Stimulated activated CD8-positive, alpha-beta memory T cell treated with anti-CD3 and anti-CD28 coated beads, Interleukin-12 subunit alpha, Interleukin-12 subunit beta, amount 100 ng/mL, for 4 hours (primary cell): ENCODE measurements around the gene BTBD8.
"Not testable (repeated sequence)": the region's sequence is repeated elsewhere in the genome, so short reads cannot be mapped to it uniquely, and the experiment has no call there.

Source experiments
- DNase-seq: peaks from one replicate; pipeline ENCODE4 v3.0.0-alpha.2; 2020; ENCODE audit warnings: low read depth

Gene BTBD8

DNA sequence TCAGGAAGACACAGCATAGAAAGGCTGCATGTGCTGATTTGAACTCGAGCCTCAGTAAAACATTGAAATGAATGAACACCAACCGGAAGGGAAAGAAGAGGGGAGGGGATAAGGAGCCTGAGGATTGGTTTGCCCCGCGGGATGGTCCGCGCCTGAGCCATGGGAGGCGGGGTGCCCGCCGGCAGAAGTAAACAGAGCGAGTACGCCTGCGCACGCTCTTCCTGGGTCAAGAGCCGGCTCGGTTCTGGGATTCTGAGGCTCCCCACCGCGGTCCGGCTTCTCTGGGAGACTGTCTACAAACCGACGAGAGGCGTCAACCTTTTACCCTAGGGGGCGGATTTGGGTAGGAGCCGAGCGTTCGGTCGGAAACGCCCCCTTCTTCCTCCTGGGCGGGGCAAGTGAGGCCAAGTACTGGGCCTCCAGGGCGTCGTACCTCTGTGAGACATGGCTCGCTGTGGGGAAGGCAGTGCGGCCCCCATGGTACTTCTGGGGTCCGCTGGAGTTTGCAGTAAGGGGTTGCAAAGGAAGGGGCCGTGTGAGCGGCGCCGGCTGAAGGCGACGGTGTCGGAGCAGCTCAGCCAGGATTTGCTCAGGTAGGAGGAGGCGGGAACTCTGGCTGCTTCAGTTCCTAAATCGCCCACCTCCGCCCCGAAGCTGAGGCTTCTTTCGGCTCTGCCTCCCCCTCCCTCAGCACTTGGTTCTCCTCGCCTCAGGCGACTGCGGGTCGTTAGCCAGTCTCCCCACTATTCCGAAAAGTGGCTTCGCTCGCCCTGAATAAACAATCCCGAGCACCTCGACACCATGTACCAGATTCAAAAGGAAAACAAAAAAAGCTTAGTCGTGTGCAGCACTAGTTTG, at the start of gene BTBD8:
Gene BTBD8 (plus strand): TSS at position 218 of the 858 bp plus-strand sequence. CDS start 227 bp downstream, at position 445.
- DNase-seq, result peak; percentile 74

DNA sequence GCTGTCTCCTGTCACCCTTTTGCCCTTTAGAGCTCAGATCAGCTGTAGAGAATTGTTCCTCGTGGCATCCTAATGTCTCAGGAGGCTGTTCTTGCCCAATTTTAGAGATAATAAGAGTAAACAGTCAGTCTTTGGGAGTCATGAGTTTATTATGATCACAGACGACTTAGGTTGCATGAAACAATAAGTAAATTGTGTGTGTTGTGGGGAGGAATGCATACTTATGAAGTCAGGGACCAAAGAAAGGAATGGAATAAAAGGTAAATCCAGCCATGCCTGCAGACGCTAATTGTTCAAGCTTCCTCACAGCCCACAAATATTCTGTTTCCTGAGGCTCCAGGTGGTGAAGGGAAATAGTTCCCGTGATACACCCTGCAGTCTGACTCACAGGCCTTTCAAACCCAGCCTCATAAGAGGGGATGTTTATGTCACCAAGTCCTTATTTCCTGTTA, 49.5 kb upstream of the BTBD8 start:
- DNase-seq, result no peak

DNA sequence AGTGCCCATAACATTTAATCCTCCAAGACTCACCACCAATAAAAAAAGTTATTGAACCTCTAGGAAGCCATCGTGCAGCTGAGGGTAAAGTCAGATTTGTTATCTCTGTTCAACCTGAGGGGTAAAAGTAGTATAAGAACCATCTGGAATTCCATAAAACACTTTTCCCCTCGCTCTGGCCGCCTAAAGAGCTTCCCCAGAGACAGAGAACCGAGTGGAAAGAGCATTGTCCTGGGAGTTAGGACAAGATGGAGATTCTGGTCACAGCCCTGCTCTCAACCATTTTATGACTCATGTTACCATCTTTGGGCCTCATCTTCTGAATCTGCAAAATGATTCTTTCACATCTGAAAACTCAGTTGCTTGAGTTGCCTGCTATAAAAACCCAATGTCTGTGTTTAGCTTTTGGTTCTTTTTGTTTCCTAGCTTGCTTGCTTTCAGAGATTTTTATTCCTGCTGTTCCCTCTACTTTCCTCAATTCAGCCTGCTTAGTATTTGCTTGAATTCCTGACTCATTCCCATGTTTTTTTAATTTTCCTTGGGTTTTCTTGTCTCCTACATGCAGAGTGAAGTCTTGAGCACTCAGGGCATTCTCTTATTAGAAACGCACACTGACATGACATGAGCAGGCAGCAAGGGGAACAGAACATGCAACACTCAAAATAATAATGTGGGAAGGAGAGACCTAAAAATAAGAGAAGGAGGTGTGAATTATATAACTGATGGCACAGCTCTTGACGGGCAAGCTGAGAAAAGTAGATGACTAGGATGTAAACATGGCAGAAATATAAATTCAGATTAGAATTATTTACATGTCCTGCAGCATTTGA, 48.6 kb upstream of the BTBD8 start:
- DNase-seq, result no peak

DNA sequence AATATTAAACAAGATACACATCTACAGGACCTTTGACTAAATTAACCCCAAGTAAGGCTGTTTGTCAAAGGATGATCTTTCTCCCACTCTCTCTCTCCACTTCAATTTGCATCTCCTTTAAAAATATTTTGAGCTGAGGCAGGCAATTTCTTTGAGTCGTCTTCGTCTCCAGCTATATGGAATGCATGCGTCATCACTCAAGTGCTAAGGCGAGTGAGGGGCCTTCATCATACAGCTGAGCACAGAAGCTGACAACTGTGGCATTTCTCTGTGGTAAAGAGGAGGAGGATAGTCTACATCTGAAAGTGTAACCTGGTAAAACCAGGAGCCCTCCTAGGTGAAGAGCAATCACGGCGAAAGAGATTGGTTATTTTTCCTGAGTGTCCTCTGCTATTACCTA, 42.7 kb upstream of the BTBD8 start:
- DNase-seq, result no peak

DNA sequence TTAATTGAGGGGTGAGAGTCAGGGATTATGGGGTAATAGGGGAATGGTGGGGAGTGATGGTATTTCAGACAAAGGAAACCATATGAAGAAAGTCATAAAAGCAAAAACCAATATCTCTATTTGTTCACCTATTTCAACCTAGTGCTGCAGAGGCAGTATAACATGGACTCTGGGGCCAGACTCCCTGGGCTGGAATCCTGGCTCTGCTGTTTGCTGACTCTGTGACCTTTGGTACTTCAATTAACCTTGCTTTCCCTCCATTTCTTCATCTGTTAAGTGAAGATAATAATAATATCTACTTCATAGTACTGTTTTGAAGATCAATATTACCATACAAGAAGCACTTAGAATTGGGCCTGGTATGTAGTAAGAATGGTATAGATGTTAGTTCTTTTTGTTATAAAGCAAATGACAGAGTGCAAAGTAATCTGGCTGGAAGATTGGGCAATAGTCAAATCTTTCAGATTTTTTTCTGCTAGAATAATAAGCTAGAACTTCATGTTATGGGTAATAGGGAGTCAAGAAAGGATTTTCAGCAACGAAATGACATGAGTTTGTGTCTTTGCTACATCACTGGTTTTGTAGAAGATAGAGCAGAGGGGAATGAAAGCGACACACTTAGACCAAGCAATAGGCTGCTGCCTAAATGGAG, 41.3 kb upstream of the BTBD8 start:
- no peak for DNase-seq

DNA sequence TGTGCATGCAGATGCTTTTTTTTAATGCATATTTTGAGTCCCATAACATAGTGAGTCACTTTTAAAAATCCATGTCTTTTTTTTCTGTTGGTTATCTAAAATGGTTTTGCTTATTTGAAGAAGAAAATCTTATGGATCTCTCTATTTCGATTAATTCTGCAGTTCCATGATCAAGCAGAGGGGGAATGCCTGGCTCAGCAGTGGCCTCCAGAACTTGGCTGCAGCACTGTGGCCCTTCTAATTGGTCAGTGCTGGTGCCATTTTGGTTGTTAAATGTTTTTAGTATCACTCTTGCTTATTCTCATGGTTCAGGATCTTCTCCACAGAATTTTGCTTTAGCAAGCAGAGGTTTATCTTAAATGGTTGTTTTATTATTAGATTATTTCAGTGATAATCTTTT, 39.2 kb upstream of the BTBD8 start:
- DNase-seq, result no peak

DNA sequence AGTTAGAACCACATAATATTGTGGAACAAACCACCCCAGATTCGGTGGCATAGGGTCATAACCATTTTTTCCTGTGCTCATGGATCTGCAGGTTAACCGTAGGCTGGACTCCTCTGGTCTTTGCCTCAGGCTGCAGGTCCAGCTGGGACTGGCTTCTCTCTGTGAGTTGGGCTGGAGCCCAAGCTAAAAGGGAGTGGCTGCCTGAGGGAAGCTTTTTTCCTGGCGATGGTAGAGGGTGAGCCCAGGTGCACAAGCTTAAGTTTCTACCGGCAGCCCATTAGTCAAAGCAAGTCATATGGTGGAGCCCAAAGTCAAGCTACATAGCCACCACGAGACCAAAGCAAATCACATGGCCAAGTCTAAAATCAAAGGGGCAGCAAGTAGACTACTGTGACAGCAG, 36.5 kb upstream of the BTBD8 start:
- no peak for DNase-seq

DNA sequence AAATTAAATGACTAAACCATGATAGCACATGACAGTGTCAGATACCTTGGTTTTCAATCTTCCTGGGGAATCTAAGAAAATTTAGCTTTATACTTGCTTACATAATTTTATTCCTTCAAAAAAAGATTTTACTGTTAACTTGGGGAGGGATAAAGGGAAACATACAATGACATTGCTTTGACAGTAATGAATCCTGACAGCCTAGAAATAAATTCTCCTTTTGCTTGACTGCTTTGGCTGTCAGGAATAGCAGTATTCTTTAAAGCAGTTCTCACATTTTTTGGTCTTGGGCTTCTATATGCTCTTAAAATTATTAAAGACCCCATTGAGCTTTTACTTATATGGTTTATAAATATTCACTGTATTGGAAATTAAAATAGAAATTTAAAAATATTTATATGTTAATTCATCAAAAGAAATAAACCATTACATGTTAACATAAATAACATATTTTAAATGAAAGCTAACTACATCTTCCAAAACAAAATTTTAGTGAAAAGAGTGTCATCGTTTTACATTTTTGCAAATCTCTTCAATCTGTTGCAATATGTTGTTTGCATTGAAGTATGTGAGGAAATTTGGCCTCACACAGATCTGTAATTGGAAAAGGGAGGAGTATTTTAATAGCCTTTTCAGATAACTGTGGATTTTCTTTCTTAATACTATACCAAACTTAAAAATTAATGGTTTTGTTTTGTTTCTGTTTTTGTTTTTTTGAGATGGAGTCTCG, 34.2 kb upstream of the BTBD8 start:
- DNase-seq, result no peak

DNA sequence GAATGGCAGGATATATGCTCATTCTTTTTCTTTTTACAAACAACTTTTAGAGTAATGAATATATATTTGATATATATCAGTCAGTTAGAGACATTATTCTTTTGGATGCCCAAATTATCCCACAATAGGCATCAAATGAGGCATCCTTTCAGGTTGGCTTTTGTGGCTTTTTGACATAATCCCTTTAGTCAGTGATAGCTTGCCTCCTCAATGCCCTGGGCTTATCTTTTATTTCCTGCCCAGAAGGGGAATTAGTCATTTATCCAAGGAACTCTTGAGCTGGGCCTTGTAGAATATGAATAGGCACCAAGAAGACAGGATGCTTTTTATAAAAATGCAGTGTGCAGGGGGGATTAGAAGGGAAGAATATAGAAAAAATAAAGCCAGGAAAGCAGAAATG, 28.2 kb upstream of the BTBD8 start:
- no peak for DNase-seq

DNA sequence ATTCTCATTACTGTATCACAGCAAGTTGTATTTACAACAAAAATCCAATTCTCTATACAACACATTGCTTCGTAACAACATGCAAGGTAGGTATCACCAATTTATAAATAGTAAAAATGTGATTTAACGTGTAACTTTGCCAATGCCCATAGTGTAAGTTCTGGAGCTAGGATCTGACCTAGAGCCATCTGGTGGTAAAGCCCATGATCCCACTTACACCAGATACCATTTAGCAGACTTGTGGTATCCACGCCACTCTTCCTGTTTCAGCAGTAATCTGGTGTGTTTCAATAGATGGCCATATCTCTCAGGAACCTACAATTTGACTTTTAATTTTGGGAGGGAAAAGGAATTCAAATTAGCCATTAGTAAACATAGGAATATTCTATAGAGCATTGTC, 15.1 kb upstream of the BTBD8 start:
- no peak for DNase-seq

DNA sequence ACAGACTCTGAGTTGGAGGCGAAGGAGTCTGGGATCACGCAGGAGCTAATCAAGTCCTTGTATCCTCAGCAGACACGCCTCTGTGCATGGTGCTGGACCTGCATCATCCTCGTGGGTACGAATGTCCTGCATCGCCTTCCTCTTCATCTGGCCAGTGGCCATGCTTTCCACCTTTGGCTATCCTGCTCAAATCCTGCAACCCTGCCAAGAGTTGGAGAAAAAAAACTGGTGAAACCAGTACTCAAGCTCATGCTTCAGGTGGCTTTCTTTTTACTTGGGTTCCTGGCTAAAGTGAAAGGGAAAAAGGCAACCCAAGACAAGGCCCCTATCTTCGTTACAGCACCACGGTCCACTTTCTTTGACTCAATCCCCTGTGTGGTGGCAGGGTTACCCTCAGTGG, 13.8 kb upstream of the BTBD8 start:
- DNase-seq, result no peak

DNA sequence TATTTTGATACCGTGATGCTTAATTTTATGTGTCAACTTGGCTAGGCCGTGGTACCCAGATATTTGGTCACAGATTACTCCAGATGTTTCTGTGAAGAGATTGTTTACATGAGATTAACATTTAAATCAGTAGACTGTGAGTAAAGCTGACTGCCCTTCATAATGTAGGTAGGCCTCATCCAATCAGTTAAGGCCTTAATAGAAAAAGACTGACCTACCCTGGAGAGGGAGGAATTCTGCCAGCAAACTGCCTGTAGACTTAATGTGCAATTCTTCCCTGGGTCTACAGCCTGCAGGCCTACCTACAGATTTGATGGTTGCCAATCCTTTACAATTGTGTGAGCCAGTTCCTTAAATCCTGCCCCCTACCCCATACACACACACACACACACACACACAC, 9.3 kb upstream of the BTBD8 start:
- no peak for DNase-seq

DNA sequence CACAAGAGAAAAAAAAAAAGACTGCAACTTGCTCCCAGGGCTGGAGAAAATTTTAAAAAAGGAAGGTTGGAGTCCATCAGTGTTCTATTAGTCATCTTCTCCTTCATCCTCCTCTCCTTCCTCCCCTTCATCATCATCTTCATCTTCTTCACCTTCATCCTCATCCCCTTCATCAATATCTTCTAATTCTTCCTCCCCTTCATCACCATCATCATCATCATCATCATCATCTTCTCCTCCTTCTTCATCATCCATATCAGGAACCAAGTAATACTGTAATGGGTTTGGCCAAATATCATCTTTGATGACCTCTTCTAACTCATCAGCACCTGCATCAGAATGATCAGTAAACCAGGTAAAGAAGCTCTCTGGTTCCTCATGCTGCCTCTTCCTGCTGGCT, 5.7 kb upstream of the BTBD8 start:
- DNase-seq, result not testable (repeated sequence)

DNA sequence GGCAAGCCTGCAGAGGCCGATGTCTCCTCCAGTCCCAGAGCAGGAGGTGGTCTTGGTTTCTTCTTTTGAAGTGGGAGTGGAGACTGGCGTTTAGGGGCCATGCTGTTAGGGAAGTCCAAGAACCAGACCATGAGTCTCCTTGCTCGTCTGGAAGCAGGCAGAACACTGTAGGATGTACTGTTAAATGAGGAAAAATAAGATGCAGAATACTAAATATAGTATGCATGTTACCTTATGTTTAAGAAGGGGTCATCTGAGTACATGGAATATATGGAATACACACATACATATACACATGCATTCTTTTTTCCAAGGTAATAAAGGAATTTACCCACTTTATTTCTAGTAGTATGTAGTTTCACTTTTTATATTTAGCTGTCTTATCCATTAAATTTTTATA, 4.8 kb upstream of the BTBD8 start, which contains the start of gene SETSIP:
Gene SETSIP (minus strand): TSS at position 101 of the 400 bp plus-strand sequence. CDS start 0 bp downstream, at position 101.
- DNase-seq, result no peak

DNA sequence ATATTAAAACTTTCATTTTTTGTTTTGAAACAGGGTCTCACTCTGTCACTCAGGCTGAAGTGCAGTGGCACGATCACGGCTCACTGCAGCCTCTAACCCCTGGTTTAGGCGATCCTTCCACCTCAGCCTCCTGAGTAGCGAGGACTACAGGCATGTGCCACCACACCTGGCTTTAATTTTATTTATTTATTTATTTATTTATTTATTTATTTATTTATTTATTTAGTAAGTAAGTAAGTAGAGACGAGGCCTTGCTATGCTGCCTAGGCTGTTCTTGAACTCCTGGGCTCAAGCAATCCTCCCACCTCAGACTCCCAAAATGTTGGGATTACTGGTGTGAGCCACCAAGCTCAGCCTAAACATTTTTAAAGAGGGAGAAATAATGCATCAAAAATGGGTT, 3.8 kb upstream of the BTBD8 start:
- no peak for DNase-seq

DNA sequence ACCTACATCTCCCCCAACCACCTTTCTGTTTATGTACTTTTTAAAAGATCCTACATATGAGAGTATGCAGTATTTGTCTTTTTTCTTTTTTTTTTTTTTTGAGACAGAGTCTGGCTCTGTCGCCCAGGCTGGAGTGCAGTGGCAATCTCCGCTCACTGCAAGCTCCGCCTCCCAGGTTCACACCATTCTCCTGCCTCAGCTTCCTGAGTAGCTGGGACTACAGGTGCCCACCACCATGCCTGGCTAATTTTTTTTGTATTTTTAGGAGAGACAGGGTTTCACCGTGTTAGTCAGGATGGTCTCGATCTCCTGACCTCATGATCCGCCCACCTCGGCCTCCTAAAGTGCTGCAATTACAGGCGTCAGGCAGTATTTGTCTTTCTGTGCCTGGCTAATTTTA, 2.1 kb upstream of the BTBD8 start:
- not testable (repeated sequence) for DNase-seq

DNA sequence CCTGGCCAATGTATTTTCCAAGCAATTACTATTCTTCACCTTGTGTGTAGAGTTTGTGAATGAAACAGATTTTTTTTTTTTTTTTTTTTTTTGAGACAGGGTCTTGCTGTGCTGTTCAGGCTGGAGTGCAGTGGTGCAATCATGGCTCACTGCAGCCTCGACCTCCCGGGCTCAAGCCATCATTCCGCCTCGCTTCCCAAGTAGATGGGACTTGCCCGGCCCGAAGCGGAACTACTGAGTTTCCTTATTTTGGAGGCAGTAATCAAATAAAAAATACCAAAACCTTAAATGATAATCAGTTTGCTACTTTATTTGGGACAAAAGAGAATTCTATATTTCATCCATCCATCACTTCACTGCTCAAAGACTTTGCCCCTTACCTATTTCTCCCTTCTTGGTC, 704 bp upstream of the BTBD8 start:
- no peak for DNase-seq

DNA sequence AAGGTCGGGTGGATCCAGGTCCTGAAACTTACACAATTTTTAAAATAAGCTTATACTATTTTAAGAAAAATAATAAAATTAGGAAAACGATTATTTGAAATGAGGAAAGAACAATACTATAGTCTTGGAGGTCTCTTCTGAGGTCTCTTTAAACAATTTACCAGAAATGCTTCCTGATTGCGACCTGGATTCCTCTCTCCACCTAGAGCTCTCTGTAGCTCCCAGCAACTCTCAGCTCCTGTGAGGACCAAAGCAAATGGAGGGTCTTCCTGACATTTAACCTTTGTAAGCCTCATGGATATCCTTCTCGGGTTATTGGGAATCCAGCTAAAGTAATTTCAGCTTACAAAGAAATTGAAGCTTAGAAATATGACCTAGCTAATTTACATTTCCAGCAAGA, 886 bp downstream of the BTBD8 start:
- DNase-seq, result no peak

DNA sequence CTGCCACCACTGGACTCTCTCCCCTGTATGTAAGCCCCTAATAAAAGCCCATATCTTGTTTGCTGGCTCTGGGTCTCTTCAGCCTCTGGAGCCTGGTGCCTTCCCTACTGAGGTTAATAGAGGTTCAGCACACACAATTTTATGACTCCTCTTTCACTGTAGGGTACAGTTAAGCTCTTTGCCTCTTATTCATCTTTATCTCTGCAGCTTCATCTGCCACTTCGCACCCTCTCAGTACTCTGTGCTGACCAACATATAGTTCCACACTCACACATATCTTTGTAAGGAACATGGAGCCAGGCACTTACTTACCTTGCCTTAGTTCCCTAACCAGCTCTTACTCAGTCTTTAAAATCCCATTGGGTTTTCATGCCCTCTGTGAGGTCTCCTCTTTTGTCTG, 4.5 kb downstream of the BTBD8 start:
- no peak for DNase-seq

DNA sequence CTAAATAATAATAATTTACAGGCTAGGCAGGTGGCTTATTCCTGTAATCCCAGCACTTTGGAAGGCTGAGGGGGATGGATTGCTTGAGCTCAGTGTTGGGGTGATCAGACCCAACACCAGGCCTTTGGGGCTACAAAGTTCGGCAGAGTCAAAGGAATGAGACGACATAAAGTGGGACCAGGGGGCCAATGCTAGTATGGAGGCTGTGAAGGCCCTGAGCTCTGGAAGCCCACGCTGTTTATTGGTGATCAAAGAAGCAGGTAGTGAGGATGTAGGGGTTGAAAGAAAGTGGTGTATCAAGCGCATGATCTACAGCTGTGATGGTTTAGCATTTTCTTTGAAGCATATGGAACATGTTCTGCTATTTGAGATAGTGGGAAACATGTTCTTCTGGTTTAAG, 5.6 kb downstream of the BTBD8 start:
- DNase-seq, result no peak

DNA sequence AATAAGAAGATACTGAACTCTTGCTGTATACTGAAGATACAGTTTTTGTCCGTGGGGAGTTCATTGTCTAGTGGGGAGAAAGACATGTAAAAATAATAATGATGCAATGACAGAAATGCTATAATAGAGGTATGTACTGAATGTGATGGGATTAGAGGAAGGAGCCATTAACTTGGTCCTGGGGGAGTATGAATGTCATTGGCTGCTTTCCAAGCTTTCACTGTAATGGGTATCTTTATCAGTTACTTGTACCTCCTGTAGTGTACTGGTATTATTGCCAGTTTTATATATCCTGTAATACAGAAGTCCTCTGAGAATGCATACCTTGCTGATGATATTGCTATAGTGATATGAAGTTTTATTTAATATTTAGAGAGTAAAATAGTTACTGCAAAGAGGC, 7.4 kb downstream of the BTBD8 start:
- DNase-seq, result no peak

DNA sequence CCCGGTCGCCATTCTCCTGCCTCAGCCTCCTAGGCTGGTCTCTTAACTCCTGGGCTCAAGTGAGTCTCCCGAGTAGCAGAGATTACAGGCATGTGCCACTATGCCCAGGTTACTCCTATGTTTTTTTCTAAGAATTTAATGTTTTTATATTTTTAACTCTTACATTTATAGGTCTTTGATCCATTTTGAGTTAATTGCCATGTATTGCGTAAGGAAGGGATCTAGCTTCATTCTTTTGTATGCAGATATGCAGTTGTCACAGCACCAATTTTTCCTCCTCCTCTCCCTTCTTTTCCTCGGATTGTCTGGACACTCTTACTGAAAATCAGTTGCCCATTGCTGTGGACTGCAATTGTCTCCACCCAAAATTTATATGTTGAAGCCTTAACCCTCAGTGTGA, 11.5 kb downstream of the BTBD8 start:
- DNase-seq, result no peak
